ENCODE results near the gene MT1B. TPM values are rescaled to one million over a fixed set of nuclear protein-coding genes. Genes with fewer than 3 reads are reported as not detected.

The MT1B gene
- total RNA-seq, 1 experiment from 2014 or later = not detected

GRCh38 chr16:56695246-56695645, 43.6 kb downstream of the MT1B start:
- Histone ChIP-seq H3K79me2 (ENCODE audit: insufficient read depth, low read length) (no peaks in the 10 kb centered on the region), H3K4me2 (ENCODE audit: insufficient read depth, insufficient read length, low read length) (no peak overlapping the region), H3K4ac (ENCODE audit: low read depth, low read length) (no peak overlapping the region), H3K27me3 (ENCODE audit: insufficient read depth, low read length) (no peaks in the 10 kb centered on the region), H3T11ph (ENCODE audit: low read length) (no peak overlapping the region), H3K23ac (ENCODE audit: insufficient read length, low read depth, low read length) (no peak overlapping the region), H3K56ac (ENCODE audit: insufficient read length, low read depth, low read length) (no peak overlapping the region), H2BK12ac (ENCODE audit: insufficient read length, low read depth, low read length) (no peak overlapping the region), H2BK120ac (ENCODE audit: low read depth, low read length, poor library complexity, severe bottlenecking) (no peak overlapping the region), H3K27ac (ENCODE audit: insufficient read length, low read depth, low read length) (no peak overlapping the region), H4K20me1 (ENCODE audit: control insufficient read depth, insufficient read depth, insufficient read length) (no peaks in the 10 kb centered on the region), H3K4me1 (ENCODE audit: insufficient read depth, low read length) (no peaks in the 10 kb centered on the region), H2AFZ (ENCODE audit: low read length) (no peak overlapping the region), H3K18ac (ENCODE audit: insufficient read length, low read depth, low read length) (no peak overlapping the region), H2BK20ac (ENCODE audit: low read depth, low read length, poor library complexity, severe bottlenecking) (no peak overlapping the region), H3K79me1 (ENCODE audit: insufficient read depth, low read depth, low read length, poor library complexity, severe bottlenecking) (no peaks in the 10 kb centered on the region), H2BK5ac (ENCODE audit: insufficient read length, low read length) (no peak overlapping the region), H3K9ac (ENCODE audit: extremely low read depth, insufficient read length, low read length) (no peak overlapping the region), H3K14ac (ENCODE audit: insufficient read depth, low read length) (no peak overlapping the region), H4K8ac (replicated peaks; ENCODE audit: insufficient read length, low read depth, low read length) (no peak overlapping the region), H4K91ac (ENCODE audit: insufficient read length, low read depth, low read length) (no peak overlapping the region), H2AK5ac (ENCODE audit: insufficient read length, low read length) (no peak overlapping the region), H4K5ac (ENCODE audit: insufficient read length, low read depth, low read length) (no peak overlapping the region), H3K9me3 (ENCODE audit: control insufficient read depth, low read depth, low read length) (no peaks in the 10 kb centered on the region), H2BK15ac (ENCODE audit: low read depth, low read length) (no peak overlapping the region), H3K23me2 (ENCODE audit: insufficient read length, low read depth, low read length, poor library complexity, severe bottlenecking) (no peaks in the 10 kb centered on the region)
- Mint-ChIP-seq H3K27me3 (ENCODE audit: low read depth) (peaks cover 6% of the 10 kb centered on the region), H3K36me3 (ENCODE audit: insufficient read depth in 1 of 3, low read depth in 3 of 3) (peaks cover 0 to 5% (median 5%) of the 10 kb centered on the region in 3 experiments; a peak in 4 of 7 replicates), H3K4me1 (peaks cover 0 to 4% of the 10 kb centered on the region in 2 experiments; a peak in 2 of 4 replicates), H3K4me3 (no peak overlapping the region), H3K27ac (no peak overlapping the region), H3K9me3 (peaks cover 11% of the 10 kb centered on the region in 2 experiments)
- WGBS (ENCODE audit: extremely low coverage, insufficient read length, low lambda C conversion rate) = no CpG with 5 or more reads among the region's 1 CpG
- TF ChIP-seq CTCF (conservative IDR thresholded peaks at IDR 0.05) = no peak
- no peak for DNase-seq

Data from H9 (cell line).